GM18867 (cell line): ENCODE measurements around the gene HSPA2.

Experiments used
- ATAC-seq: cut with Tn5 transposase; IDR thresholded peaks from one replicate; pipeline ENCODE4 v1.9.1; 2021; ENCODE audit warnings: mild to moderate bottlenecking, moderate library complexity; ENCODE audit not compliant: unreplicated experiment

The HSPA2 gene

GRCh38 chr14:64540208-64541202 is at the start of gene HSPA2:
TSS of gene HSPA2 (plus strand) at chr14:64540741. CDS start at chr14:64540850, 109 bp downstream.
- peak; percentile 96 for ATAC-seq

GRCh38 chr14:64491637-64492036 is 48.9 kb upstream of the HSPA2 start:
- ATAC-seq: no peak

- no peak for ATAC-seq
Observed at GRCh38 chr14:64493455-64493854, 47.1 kb upstream of the HSPA2 start.

- ATAC-seq: no peak
Observed at GRCh38 chr14:64495252-64495651, 45.3 kb upstream of the HSPA2 start.

DNA sequence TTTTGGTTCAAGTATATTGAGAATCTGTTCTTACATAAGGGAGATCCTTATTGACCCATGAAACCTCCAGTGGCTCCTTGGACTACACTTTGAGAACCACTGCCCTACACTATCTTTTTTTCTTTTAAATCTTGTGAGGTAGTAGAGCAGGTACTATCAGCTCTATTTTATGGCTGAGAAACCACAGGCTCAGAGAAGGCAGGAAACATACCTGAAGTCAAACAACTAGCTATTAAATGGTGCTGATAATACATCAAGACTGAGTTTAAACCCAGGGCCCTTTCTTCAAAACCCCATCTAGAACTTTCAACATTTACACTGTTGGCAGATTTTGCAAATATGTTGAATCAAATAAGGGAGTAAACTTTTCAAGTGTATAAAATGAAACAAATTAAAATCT is 43.8 kb upstream of the HSPA2 start:
- ATAC-seq: no peak

DNA sequence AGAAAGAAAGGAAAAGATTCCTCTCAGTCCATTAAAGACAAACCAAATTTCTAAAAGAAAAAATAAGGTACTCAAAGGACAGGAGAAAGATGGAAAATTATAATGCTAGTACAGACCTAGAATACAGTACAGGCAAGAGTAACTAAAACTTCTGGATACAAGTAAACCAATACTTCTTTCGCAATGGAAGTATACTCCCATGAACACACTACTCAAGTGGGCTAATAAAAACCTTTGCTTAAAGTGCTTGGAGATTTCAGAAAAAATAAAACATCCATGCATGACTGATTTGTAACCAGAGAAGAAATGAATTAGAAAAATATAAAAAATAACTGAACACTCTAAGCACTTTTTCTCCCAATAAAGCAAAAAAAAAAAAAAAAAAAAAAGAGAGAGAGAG is 40.5 kb upstream of the HSPA2 start:
- ATAC-seq: no peak

DNA sequence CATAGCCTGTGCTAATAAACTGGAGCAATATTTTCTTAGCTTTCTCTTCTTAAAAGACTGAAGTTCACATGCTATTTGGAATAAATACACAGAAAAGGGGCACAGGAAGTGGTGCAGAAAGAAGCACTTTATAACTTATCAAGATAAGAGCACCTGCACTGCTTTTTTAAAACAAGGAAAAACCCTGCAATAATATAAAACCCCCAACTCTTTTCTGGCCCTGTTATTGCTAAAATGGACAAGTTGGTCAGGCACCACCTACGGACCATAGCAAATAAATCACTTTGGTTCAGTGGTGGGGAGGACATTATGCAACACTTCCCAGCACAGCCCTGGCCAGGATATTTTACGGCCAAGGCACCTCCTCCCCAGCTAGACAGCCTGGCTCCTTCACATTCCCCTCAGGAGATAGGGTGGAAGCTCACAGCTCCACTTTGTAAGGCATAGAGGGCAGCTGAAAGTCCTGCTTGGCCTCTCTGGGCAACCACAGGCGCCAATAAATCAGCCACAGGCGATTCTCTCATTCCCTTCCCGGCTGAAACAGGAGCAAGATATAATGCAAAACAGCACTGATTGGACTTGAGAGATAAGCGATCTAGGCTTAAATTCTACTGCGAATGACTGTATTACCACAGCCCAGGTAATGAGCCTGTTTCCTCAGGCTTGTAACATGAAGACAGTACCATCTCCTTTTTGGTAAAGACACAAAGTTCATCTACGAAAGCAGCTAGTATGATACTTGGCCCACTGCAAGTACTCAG is 39.0 kb upstream of the HSPA2 start:
- no peak for ATAC-seq

GRCh38 chr14:64502456-64502855 is 38.1 kb upstream of the HSPA2 start:
- ATAC-seq: no peak

DNA sequence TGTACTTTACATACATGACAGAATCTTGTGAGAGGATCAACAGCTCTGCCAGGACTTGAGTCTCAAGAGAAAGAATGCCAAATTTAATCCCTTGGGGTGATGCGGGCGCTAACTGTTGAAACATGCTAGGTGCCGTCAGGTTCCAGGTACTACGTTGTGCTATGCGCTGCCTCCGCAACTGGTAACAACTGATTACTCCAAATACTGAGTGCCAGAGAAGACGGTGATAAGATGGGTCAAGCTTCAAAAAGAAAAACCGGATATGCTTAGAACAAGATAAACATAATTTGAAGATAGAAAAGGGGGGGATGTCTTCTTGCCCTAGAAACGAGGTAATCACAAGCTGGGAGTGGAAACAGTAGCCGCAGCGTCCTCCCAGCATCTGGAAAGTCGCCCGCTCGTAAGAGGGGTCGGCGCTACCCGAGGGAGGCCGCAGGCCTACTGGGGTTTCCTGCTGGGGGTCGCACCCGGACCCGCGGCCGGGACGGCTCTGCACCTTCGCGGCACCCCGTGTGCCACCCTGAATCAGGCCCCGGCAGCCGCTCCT is 37.6 kb upstream of the HSPA2 start:
- ATAC-seq: no peak

- peak; percentile 61 for ATAC-seq
Observed at GRCh38 chr14:64503434-64504309, 36.9 kb upstream of the HSPA2 start, which contains the start of gene ZBTB25. TSS of gene ZBTB25 (minus strand) at chr14:64503838. CDS start at chr14:64490533, 13,305 bp downstream.

- ATAC-seq: peak; percentile 24
Observed at GRCh38 chr14:64504310-64504896, 36.1 kb upstream of the HSPA2 start, which contains the start of gene ZBTB1. TSS of gene ZBTB1 (plus strand) at chr14:64504770. CDS start at chr14:64521505, 16,735 bp downstream.

DNA sequence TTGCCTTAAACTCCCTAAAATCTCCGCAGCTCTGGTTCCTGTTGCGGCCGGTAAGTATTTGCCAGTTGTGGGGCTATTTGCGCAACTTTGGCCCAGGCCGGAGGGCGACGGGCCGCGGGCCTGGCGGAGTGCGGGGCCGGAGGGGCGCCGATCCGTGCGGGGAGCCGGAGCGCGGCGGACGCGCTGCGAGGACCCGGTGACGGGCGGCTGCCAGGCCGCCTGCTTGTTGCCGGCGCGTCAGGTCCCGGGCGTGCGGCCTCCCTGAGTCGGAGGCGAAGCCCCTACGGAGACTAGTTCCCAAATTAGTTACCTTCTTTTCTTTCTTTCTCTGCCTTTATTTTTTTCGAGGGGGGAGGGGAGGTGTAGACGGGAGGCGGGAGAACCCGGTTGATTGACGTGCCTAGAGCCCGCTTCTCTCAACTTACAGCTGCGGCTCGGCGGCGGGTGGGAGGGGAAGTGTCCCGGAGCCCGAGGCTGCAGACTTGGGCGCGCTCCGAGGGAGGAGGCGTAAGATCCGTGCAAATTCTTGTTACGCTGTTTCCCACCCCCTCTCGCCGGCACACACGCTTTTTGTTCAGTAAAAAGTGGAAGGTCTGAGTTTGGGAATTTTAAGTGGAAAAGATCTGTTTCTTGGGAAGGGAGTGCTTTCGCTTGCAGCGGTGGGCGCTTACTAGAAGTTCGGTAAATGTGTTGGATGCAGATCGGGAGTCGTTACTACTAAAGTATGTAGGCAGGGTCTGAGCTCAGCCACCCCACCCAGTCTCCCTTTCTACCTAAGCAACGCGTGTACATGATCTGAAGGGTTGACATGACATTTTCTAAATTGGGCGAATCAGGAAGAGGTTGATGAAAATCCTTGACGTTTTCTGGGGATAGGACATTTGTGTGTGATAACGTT is 35.4 kb upstream of the HSPA2 start:
- peak; percentile 22 for ATAC-seq

GRCh38 chr14:64506721-64507120 is 33.8 kb upstream of the HSPA2 start:
- no peak for ATAC-seq

DNA sequence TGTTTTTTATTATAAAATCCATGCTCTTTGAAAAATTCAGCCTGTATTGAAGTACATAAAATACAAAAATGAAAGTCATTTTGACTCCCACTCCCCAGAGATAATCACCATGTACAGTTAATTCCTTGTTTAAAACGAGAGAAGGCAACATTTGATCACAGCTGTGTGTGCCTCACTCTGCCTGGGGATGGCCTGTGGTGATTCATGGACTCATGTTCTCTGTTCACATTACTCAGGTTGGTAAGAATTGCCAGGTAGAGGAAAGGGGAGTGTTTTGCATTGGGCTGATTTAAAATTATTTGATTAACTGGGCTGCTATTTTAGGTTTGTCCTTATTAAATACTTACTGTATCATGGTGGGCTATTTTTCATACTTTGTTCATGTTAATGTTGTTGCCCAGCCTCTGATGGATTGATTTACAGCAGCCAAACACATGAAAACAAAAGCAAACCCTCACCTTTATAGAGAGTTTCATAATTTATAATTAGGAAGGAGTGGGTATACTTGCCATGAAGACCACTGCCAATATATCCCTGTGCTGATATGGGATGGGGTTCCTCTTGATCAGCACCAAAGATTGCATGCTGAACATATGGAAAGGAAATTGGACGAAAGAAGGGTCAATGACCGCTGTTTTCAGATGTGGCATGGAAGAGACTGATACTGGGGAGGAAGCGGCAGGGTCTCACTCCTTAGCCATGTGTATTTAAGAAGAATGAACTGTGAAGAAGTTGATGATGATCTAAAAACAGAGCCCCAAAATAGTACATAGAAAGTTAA is 33.0 kb upstream of the HSPA2 start:
- ATAC-seq: no peak

DNA sequence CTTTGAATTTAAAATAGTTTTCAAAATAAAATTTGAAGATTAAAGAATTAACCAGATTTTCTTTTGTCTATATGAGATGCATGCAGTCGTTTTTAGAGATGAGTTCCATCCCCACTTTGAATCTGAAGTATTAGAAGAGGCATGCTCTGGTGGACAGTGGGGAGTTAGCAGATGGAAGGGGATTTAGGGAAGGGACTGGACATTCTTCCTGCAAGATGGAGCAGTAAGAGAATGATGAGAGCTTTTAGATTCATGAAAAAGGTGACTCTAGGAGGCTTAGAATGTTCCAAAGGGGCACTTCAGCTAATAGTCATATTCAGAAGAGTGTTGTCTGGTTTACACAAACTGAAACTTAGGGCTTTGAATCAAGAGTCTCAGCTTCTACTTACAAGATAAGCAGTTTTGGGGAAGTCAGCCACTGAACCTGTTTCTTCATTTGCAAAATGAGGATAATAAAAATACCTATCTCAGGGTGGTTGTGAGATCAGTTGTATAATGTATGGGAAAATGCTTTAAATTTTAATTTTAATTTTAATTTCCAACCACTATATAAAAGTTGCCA is 32.2 kb upstream of the HSPA2 start:
- peak; percentile 13 for ATAC-seq

DNA sequence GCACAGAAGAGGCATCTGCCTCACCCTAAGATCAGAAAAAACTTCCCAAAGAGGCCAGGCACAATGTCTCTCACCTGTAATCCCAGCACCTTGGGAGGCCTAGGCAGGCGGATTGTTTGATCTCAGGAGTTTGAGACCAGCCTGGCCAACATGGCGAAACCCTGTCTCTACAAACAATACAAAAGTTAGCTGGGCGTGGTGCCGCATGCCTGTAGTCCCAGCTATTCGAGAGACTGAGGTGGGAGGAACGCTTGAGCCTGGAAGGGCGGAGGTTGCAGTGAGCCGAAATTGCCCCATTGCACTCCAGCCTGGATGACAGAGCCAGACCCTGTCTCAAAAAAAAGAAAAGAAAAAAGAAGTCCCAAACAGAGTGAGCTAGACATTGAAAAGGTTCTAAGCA is 31.5 kb upstream of the HSPA2 start:
- ATAC-seq: no peak

GRCh38 chr14:64510825-64511671 is 29.5 kb upstream of the HSPA2 start:
- ATAC-seq: no peak
